GM21390 (cell line): Measurements from ENCODE around the gene DKK2.
A peak's percentile ranks its signal among the peaks of the same experiment; 100 is the strongest.
"Not testable (repeated sequence)": the region's sequence is repeated elsewhere in the genome, so short reads cannot be mapped to it uniquely, and the experiment has no call there.

ENCODE experiments used
- ATAC-seq: cut with Tn5 transposase; IDR thresholded peaks from one replicate; pipeline ENCODE4 v1.9.1; 2021; ENCODE audit not compliant: unreplicated experiment

DKK2 gene

DNA sequence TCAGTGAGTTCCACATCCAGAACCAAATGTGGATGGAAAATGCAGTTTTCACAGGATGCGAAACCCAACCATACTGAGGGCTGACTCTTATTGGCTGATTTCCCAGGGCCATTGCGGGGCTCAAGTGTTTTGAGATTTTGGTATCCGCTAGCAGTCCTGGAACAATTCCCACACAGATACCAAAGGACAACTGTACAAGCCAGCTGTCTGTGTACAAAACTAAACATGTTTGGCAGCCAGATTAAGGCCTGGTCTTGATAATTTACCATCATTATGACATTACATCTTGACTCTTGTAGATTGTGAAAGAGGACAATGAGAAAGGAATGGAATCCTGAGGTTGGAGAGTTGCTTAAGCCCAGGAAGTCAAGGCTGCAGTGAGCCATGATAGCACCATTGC is 121.9 kb downstream of the DKK2 start:
- ATAC-seq: no peak

DNA sequence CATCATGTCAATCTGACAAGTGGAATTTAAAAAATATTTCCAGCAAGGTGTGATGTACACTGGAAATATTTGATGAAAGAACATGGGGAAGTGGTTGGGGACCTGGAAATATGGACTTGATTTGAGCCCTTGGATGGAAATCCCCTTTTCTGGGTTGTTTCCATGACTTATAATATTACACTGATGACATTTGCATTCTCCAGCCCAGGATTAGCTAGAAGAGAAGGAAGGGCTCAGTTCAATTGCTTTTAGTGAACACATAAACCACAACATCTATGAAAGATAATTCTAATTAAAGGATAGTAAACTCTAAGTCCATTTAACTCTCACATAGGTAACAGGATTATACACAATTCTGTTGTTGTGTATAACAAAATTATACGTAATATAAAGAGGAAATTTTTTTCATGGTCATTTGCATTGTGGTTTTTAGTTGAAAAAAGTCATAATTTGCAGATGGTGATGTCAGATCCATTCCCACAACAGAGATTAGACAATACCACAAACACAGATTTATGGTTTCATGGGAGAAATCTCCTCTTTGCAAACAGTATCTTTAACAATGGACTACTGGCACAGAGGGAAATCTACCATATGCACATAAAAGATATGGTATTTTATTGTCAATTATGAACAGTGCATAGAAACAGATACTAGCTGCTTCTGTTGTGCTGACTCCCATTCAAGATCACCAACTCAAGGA is 126.5 kb downstream of the DKK2 start:
- no peak for ATAC-seq

DNA sequence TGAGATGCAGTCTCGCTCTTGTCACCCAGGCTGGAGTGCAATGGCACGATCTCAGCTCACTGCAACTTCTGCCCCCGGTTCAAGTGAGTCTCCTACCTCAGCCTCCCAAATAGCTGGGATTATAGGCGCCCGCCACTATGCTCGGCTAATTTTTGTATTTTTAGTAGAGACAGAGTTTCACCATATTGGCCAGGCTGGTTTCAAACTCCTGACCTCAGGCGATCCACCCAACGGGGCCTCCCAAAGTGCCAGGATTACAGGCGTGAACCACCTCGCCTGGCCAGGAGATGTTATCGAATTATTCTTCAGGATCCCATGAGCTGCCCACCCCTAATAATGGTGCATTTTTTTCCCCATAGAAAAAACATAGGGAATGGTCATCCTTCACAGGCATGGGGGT is 128.1 kb downstream of the DKK2 start:
- not testable (repeated sequence) for ATAC-seq

DNA sequence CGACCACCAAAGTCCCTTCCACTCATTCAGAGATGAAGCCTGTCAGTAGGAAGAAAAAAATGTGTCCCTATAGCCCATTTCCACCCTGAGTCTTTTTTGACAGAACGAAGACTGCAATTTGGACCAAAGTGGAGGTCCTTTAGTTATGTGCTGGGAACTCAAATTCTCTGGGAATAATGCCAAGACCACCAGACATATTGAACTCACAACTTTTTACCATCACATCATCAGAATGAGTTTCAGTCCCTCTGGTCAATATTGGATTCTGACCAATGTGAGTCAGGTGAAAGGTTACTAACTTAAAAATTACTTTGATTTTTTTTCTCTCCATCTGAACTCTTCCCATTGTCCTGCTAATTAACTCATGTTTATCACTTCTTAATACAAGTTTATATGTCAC is 128.9 kb downstream of the DKK2 start:
- ATAC-seq: no peak

DNA sequence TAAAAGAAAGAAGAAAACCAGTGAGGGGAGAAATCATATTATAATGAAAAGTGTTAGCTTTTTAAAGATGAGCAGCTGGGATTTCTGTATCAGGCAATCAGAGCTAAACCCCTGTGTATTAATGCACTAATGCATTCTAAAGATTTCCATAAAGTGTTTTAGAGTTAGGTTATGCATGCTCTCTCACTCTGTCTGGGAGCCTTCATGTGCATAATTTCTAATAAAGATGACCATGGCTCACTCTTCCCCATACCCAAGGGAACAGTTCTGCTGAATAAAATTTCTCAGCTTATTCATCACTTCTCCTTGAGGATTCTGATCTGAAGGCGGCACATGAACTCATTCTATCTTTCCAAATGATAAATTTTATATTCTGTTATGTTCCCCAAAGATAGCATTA is 129.4 kb downstream of the DKK2 start:
- ATAC-seq: no peak

DNA sequence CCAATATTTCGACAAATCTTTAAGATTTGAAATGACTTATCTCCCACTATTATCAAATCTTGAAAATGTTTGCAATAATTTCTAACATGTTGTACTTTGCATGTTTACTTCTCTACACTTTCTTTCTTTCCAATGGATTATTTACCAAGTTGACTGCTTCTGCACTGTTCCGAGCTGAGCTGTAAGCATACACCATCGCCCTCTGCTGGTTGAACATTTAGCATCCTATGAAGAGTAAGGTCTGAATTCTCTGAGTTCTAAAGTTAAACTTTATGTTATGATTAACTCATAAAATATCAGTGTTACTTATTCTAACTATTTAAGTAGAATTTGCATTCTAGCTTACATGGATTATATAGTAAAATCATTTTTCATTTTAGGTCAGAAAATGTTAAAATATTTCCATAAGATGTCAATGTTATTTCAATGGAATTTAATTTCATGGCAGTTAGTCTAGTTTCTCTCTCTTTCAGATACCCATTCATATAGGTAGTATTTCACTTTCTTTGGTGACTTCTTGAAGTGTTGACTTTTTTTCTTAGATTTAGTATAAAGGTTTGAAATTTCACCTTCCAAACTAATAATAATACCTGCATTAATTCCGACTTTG is 137.4 kb downstream of the DKK2 start:
- ATAC-seq: peak; percentile 94

DNA sequence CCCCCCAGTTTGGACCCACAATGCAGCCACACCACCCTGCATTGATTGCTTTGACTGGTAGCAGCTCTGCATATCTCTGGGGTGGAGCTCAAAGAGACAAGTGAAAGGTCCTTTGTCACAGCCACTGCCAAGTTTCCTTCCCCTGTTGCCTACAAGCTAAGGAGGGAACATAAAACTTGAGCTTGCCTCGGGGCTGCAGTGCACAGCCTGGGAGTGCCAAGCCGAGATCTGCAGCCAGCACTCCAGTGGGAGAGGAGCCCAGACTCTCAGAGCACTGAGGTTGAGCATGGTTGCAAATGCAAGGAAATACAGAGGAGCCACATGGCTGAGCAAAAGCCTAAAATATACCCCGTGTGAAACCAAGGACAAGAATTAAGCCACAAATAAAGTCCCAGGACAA is 142.2 kb downstream of the DKK2 start:
- no peak for ATAC-seq

DNA sequence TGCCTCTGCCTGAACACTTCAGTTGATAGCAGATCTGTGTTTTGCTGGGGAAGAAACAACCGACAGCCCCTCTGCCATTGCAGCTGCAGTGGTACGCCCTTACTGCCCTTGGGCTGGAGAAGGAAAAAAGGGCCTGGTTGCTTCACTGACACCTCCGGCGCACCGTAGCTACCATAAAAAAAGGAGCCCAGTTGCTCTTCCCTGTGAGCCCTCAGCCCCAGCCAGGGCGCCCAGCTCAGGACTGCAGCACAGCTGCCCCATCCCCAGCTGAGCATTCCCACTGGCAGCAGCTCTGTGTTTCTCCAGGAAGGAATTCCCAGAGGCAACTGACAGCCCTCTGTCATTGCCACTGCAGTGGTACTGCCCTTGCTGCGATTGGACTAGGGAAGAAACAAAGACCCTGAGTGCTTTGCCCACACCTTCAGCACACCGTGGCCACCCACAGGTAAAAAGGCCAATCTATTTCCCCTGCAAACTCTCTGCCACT is 142.7 kb downstream of the DKK2 start:
- ATAC-seq: no peak

DNA sequence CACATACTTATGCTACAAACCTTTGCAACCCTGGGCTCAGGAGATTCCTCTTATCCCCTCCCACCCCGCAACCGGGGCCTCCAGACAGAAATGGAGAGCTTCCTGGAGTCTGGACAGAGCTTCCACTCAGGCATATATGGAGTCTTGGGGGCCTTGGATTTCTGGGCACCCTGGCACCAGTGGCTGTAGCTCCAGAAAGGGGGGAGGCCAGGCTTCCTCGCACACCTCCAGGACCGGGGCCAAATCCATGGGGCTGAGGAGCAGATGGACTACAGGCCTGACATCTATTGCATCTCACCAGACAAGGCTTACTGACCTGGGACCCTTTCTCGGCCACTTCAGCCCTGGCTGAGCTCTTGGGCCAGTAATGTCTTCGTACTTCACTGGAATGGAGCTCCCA is 143.3 kb downstream of the DKK2 start:
- no peak for ATAC-seq

DNA sequence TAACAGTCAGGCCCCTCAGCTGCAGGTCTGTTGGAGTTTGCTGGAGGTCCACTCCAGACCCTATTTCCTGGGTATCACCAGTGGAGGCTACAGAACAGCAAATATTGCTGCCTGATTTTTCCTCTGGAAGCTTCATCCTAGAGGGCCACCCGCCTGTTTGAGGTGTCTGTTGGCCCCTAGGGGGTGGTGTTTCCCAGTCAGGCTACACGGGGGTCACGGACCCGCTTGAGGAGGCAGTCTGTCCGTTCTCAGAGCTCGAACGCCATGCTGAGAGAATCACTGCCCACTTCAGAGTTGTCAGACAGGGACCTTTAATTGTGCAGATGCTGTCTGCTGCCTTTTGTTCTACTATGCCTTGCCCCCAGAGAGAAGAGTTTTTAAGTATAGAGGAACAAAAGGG is 160.8 kb downstream of the DKK2 start:
- ATAC-seq: no peak
